ENCODE measurements around the gene HAL. TPM values are rescaled to one million over a fixed set of nuclear protein-coding genes. Genes with fewer than 3 reads are reported as not detected.

Gene HAL
- polyA plus RNA-seq, 1 donor (not counting 4 experiments of a cell fraction or from before 2014, with no cell fraction given), result 0.51 TPM

DNA sequence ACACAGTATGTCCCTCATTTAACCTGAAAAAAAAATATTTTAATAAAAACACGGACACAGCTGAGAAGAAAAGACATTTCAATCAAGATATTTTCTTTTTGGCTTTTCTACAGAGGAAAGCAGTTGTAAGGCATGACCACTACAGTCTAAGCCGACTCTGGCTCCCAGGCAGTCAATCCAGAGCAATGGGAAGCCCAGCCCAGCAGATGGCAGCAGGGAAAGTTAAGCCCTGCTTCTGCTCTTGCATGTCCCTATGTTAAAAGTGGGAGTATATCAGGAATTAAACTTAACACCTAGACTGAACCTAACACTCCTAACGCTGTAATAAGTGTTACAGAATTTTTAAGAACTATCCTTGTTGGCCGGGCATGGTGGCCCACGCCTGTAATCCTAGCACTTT lies 19.5 kb upstream of the HAL start:
- no peaks in the 10 kb centered on the region for H3K27me3 ChIP-seq (ENCODE audit: control insufficient read depth, extremely low read depth, insufficient read depth, low read length)
- no peak for DNase-seq (ENCODE audit: low read depth, low spot score)
- no peak overlapping the region for H3K9ac ChIP-seq (ENCODE audit: control insufficient read depth, extremely low read depth, insufficient read depth, low read length)
- no peaks in the 10 kb centered on the region for H4K20me1 ChIP-seq (ENCODE audit: control insufficient read depth, extremely low read depth, insufficient read depth, low read length)
- no peaks in the 10 kb centered on the region for H3K79me2 ChIP-seq (ENCODE audit: control insufficient read depth, insufficient read depth, low read length)
- no peak overlapping the region for H3K4me3 ChIP-seq (ENCODE audit: control insufficient read depth in 2 of 3, extremely low read depth in 1 of 3, insufficient read depth in 2 of 3, low read depth in 1 of 3, low read length in 3 of 3)
- no peaks in the 10 kb centered on the region for H3K9me1 ChIP-seq (ENCODE audit: control insufficient read depth, extremely low read depth, insufficient read depth, low read length)
- TF ChIP-seq, protein P1, sequence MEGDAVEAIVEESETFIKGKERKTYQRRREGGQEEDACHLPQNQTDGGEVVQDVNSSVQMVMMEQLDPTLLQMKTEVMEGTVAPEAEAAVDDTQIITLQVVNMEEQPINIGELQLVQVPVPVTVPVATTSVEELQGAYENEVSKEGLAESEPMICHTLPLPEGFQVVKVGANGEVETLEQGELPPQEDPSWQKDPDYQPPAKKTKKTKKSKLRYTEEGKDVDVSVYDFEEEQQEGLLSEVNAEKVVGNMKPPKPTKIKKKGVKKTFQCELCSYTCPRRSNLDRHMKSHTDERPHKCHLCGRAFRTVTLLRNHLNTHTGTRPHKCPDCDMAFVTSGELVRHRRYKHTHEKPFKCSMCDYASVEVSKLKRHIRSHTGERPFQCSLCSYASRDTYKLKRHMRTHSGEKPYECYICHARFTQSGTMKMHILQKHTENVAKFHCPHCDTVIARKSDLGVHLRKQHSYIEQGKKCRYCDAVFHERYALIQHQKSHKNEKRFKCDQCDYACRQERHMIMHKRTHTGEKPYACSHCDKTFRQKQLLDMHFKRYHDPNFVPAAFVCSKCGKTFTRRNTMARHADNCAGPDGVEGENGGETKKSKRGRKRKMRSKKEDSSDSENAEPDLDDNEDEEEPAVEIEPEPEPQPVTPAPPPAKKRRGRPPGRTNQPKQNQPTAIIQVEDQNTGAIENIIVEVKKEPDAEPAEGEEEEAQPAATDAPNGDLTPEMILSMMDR (optimal IDR thresholded peaks at IDR 0.05 in 1 of 3, IDR thresholded peaks at IDR 0.05 in 1 of 3, conservative IDR thresholded peaks at IDR 0.05 in 1 of 3; ENCODE audit: extremely low read depth in 1 of 3, insufficient read depth in 2 of 3, low read length in 3 of 3), result peak; percentile 36 to 63 (median 41)
- no peak for TF ChIP-seq EZH2 (IDR thresholded peaks at IDR 0.05; ENCODE audit: low read length)
- dilution Hi-C loops (cut with MboI; ENCODE audit: extremely low pct_ligation_motif_present, low sequenced_read_pairs), result no loop called here
- no peak overlapping the region for H3K27ac ChIP-seq (ENCODE audit: control insufficient read depth, insufficient read depth, low read length)
- no peaks in the 10 kb centered on the region for H3K4me1 ChIP-seq (ENCODE audit: control insufficient read depth, extremely low read depth, insufficient read depth, low read length)
- H3K9me3 ChIP-seq (ENCODE audit: control insufficient read depth, low read depth, low read length), result no peaks in the 10 kb centered on the region
- H3K36me3 ChIP-seq (ENCODE audit: control insufficient read depth in 2 of 2, extremely low read depth in 1 of 2, insufficient read depth in 2 of 2, low read length in 2 of 2), result peaks cover 8 to 15% of the 10 kb centered on the region in 2 experiments
- FAIRE-seq, result no peak
- no peak overlapping the region for H2AFZ ChIP-seq (ENCODE audit: control insufficient read depth, low read length)
- H3K4me2 ChIP-seq (ENCODE audit: control insufficient read depth, extremely low read depth, insufficient read depth, low read depth, low read length), result no peak overlapping the region

- FAIRE-seq (no peak), DNase-seq (ENCODE audit: low read depth, low spot score) (no peak)
- Histone ChIP-seq H3K36me3 (ENCODE audit: control insufficient read depth in 2 of 2, extremely low read depth in 1 of 2, insufficient read depth in 2 of 2, low read length in 2 of 2) (peaks cover 8 to 18% of the 10 kb centered on the region in 2 experiments), H3K27ac (ENCODE audit: control insufficient read depth, insufficient read depth, low read length) (no peak overlapping the region), H3K4me1 (ENCODE audit: control insufficient read depth, extremely low read depth, insufficient read depth, low read length) (no peaks in the 10 kb centered on the region), H3K9ac (ENCODE audit: control insufficient read depth, extremely low read depth, insufficient read depth, low read length) (no peak overlapping the region), H4K20me1 (ENCODE audit: control insufficient read depth, extremely low read depth, insufficient read depth, low read length) (no peaks in the 10 kb centered on the region), H3K9me3 (ENCODE audit: control insufficient read depth, low read depth, low read length) (no peaks in the 10 kb centered on the region), H3K79me2 (ENCODE audit: control insufficient read depth, insufficient read depth, low read length) (no peaks in the 10 kb centered on the region), H3K4me2 (ENCODE audit: control insufficient read depth, extremely low read depth, insufficient read depth, low read depth, low read length) (no peak overlapping the region), H2AFZ (ENCODE audit: control insufficient read depth, low read length) (no peak overlapping the region), H3K27me3 (ENCODE audit: control insufficient read depth, extremely low read depth, insufficient read depth, low read length) (no peaks in the 10 kb centered on the region), H3K4me3 (ENCODE audit: control insufficient read depth in 2 of 3, extremely low read depth in 1 of 3, insufficient read depth in 2 of 3, low read depth in 1 of 3, low read length in 3 of 3) (no peak overlapping the region), H3K9me1 (ENCODE audit: control insufficient read depth, extremely low read depth, insufficient read depth, low read length) (no peaks in the 10 kb centered on the region)
- dilution Hi-C loops (cut with MboI; ENCODE audit: extremely low pct_ligation_motif_present, low sequenced_read_pairs), result no loop called here
- TF ChIP-seq EZH2 (IDR thresholded peaks at IDR 0.05; ENCODE audit: low read length), result no peak
- TF ChIP-seq, protein P1 (optimal IDR thresholded peaks at IDR 0.05 in 1 of 3, IDR thresholded peaks at IDR 0.05 in 1 of 3, conservative IDR thresholded peaks at IDR 0.05 in 1 of 3; ENCODE audit: extremely low read depth in 1 of 3, insufficient read depth in 2 of 3, low read length in 3 of 3), result no peak
These were observed 18.9 kb upstream of the HAL start for GRCh38 chr12:96014943-96015599.
